Spinal cord (tissue), 10 donors: Measurements from ENCODE around the gene ABCA10. TPM values are rescaled to one million over a fixed set of nuclear protein-coding genes. Genes with fewer than 3 reads are reported as not detected.

Source experiments
- DNase-seq, 6 donors: peaks; one replicate each; pipeline versions ENCODE4 v3.0.0 to v3.0.0-alpha.2; 2013 to 2015; ENCODE audit warnings: low spot score in 6 of 6, low read depth in 4 of 6
- H3K27ac ChIP-seq: one replicate; pipeline ENCODE4 v1.5.1; 2013; ENCODE audit warnings: low read depth, low read length, control low read depth
- H3K27me3 ChIP-seq: one replicate; pipeline ENCODE4 v1.6.1; 2013; ENCODE audit warnings: low read length; ENCODE audit not compliant: control insufficient read depth, insufficient read depth
- H3K36me3 ChIP-seq: one replicate; pipeline ENCODE4 v1.6.1; 2013; ENCODE audit warnings: low read length; ENCODE audit not compliant: control insufficient read depth, insufficient read depth
- H3K4me1 ChIP-seq: one replicate; pipeline ENCODE4 v1.6.1; 2013; ENCODE audit warnings: low read length; ENCODE audit not compliant: control insufficient read depth, insufficient read depth
- H3K4me3 ChIP-seq: one replicate; pipeline ENCODE4 v1.5.1; 2013; ENCODE audit warnings: low read depth, low read length, control low read depth
- H3K9me3 ChIP-seq: one replicate; pipeline ENCODE4 v1.6.1; 2013; ENCODE audit warnings: low read length; ENCODE audit not compliant: control insufficient read depth, insufficient read depth
- WGBS: methylation state at CpG from one replicate; pipeline ENCODE4 v1.1.5; 2013; ENCODE audit warnings: missing lambda C conversion rate; ENCODE audit not compliant: insufficient coverage; 5-methylcytosine and 5-hydroxymethylcytosine counted together
- polyA plus RNA-seq, 2 donors: library from polyadenylated mRNA; unstranded; fragments of 120-200 nt; gene quantifications; one replicate each; pipeline ENCODE4 v1.2.1, GENCODE V29; 2013; ENCODE audit not compliant: insufficient read length in 2 of 2
- total RNA-seq, 2 donors: library from RNA; depleted of rRNA in 1 of 2; stranded (reverse); fragments of 120-200 nt in 1 of 2; fragments of >200 nt in 1 of 2; gene quantifications; one replicate each; pipeline versions ENCODE4 v1.2.3 to v1.2.4, GENCODE V29; 2013 to 2014
- donor health status: healthy.

The ABCA10 gene
- total and polyA plus RNA-seq, 4 donors, result 2.7 to 21.4 (median 5.7) TPM

DNA sequence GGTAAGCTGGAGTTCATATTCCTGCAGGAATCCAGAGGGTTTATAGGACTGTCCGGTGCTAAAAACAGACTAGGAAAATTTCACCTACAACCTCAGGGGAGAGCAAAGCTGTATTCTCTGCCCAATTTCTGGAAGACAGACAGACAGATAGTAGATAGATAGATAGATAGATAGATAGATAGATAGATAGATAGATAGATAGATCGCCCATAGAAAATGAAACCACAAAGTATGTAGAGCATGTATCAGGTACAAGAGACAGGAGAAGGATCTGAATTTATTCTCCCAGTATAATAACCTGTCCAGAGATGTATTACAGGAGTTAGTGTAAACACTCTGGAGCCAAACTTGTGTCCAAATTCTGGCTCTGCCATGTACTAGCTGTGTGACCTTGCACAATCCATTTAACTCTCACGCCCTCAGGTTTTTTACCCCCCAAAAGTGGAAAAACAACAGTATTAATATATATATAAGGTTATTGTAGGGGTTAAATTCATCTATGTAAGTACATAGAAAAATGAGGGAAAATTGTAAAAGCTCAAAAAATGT, 84.9 kb downstream of the ABCA10 start:
- H3K9me3 ChIP-seq, result no peaks in the 10 kb centered on the region
- no peaks in the 10 kb centered on the region for H3K4me1 ChIP-seq
- no peaks in the 10 kb centered on the region for H3K36me3 ChIP-seq
- H3K4me3 ChIP-seq, result no peak overlapping the region
- WGBS, result no CpG with 5 or more reads among the region's 3 CpGs
- DNase-seq, result no peak
- H3K27ac ChIP-seq, result no peak overlapping the region
- H3K27me3 ChIP-seq, result no peaks in the 10 kb centered on the region

DNA sequence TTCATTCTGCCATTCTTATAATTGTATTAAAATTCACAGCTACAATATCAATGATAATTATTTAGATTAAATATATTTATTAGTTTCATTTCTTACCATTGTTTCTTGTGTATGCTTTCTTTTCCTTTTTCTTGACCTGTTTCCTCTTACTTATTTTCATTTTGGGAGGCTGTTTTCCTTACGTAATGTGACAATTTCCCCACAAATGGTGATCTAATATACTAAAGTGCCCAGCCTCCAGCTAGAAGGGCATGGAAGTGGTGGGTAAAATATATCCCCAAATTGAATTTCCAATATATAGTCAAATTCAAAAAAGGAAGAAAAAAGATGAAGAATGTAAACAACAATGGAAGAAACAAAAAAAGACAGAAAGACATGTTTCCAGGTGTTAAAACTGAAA, 85.5 kb downstream of the ABCA10 start:
- no CpG with 5 or more reads among the region's 1 CpG for WGBS
- Histone ChIP-seq H3K4me1 (no peaks in the 10 kb centered on the region), H3K27me3 (no peaks in the 10 kb centered on the region), H3K27ac (no peak overlapping the region), H3K36me3 (no peaks in the 10 kb centered on the region), H3K9me3 (no peaks in the 10 kb centered on the region), H3K4me3 (no peak overlapping the region)
- no peak for DNase-seq

DNA sequence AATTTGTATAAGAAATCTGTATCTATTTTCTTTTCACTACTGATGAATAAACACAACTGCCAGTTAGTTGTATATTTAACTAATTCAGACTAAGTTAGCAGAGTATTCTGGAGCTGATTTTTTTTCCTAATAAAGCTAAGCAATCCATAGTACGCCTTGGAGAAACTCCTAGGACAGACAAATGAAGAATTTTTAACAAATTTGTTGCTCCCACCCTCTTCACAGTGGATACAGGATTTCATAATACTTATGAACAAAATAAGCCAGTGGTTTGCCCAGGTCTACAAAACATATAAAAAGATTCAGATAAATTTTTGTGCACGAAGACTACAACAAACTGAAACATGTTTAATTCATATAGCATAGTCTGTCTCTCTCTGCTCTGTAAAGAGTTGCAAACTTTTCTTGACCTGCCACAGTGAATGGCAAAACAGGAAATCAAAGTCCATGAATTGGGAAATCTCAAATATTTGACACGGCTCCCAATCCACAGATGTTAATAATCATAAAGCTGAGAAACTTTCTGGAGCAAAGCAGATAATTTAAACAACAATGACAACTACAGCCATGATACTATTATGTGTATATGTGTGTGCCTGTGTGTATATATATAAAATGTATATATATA, 86.3 kb downstream of the ABCA10 start:
- WGBS, result no CpG with 5 or more reads among the region's 3 CpGs

DNA sequence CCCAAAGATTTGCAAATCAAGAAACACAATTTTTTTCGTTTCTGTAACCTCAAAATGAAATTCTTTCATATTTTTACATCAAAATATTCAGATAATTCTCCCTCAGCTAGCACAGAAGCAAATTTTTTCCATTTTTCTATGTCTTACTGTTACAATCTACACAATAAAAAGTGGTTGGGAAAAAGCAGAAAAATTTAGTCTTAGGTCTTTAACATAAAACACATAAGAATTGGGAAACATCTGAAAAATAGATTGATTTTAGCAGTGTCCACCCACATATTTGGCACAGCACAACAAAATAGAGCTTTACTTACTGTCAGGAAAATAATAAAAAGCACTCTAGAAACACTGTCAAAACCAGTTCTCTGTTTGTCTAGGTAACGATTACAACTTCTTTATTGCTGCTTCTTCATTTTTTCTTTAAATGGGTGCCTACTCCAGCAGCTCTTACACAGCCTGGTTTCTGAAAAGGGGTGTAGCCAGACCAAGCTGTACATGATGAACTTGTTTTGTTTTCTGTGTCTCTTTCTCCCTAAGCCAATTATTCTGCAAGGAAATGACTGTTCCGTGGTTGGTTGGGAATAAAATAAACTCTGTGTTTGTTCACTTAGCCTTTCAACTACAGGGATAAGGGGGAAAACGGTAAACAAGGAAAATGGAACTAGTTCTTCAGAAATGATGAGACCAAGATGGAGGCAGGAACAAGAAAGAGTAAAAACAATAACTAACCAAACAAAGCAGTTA, 87.0 kb downstream of the ABCA10 start, which contains the start of gene ABCA6:
TSS of gene ABCA6 (minus strand) at position 465 of the 744 bp plus-strand sequence. CDS start 1,192 bp downstream, outside the sequence.
- no peak within 1 kb of the TSS for H3K27ac ChIP-seq

More for the DNA sequence above, 86.3 kb downstream of the ABCA10 start:
- H3K9me3 ChIP-seq, result peaks cover 2% of the 10 kb centered on the region
- no peak overlapping the region for H3K27ac ChIP-seq
- no peak overlapping the region for H3K4me3 ChIP-seq
- H3K4me1 ChIP-seq, result no peaks in the 10 kb centered on the region
- no peaks in the 10 kb centered on the region for H3K27me3 ChIP-seq
- H3K36me3 ChIP-seq, result no peaks in the 10 kb centered on the region
- DNase-seq, result no peak

DNA sequence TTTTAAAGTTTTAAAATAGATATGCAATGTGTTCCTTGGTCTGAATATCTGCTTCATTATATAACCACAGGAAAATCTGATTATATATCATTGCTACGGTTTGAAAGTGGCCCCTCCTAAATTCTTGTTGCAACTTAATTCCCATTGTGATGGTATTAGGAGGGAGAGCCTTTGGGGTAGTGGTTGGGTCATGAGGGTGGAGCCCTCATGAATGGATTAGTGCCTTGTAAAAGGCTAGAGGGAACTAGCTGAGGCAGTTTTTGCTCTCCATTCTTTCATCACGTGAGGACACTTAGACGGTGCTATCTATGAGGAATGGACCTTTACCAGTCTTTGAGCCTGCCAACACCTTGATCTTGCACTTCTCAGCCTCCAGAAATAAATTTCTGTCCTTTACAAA, 94.5 kb downstream of the ABCA10 start:
- no peaks in the 10 kb centered on the region for H3K27me3 ChIP-seq

More for the DNA sequence above, 87.0 kb downstream of the ABCA10 start, which contains the start of gene ABCA6:
- Histone ChIP-seq H3K4me1 (no peaks in the 10 kb centered on the region), H3K27me3 (no peaks in the 10 kb centered on the region), H3K9me3 (peaks cover 2% of the 10 kb centered on the region), H3K36me3 (no peaks in the 10 kb centered on the region), H3K4me3 (no peak within 1 kb of the TSS)
- peak in 1 of 6 donors; percentile 7 for DNase-seq
- 100% methylated on average over 1 of the region's 4 CpGs for WGBS

DNA sequence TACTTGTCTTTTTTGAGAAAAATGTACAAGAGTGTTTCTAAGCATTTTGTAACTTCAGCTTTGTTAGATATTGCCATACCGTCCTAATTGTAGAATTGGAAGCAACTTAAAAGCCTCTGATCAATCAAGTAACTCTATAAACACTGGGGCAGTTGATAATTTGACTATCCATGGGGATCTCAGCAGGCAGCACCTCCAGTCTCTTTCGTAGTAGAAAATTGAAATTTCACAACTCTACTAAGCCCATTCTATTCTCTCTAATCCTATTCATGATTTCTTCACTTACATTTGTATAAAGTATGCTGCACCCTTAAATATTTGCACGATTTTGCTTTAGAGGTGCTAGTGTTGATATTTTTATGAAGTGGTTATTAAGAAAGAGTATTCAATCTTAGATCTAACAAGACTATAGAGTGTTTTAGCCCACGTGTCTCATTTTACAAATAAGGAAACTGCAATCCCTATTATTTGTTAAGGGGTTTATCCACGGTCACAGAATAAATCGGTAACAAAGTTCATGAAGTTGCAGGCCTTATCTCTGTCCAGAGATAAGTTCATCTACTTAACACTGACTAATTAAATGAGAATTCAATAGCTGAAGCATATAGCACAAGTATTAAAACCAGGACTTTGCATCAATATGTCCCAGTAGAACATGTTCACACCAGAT, 97.9 kb downstream of the ABCA10 start:
- DNase-seq, result no peak
- no CpG with 5 or more reads among the region's 6 CpGs for WGBS
- Histone ChIP-seq H3K4me1 (no peaks in the 10 kb centered on the region), H3K36me3 (no peaks in the 10 kb centered on the region), H3K9me3 (no peaks in the 10 kb centered on the region), H3K4me3 (no peak overlapping the region), H3K27ac (no peak overlapping the region), H3K27me3 (no peaks in the 10 kb centered on the region)

More for the DNA sequence above, 94.5 kb downstream of the ABCA10 start:
- no peaks in the 10 kb centered on the region for H3K36me3 ChIP-seq
- H3K4me1 ChIP-seq, result no peaks in the 10 kb centered on the region
- no peak overlapping the region for H3K27ac ChIP-seq
- no peak overlapping the region for H3K4me3 ChIP-seq
- 83% methylated on average over 2 of the region's 3 CpGs for WGBS
- DNase-seq, result no peak
- H3K9me3 ChIP-seq, result peaks cover 2% of the 10 kb centered on the region

DNA sequence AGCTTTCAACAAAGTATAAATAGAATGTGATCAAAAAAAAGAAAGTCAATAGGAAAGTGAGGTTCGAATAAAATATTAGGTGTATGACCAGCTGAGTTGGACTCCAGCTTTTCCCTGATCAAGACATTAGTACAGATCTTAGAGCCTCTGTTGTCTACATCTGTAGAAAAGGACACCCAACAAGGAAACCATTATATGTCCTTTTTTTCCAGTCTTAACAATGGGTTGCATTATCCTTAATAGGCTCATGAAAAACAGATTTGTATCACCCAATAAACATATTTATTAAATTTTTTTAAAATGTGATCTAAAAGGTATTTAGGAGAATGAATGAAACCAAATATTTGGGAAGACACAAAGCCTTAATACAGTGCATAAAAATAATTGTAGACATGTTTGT, 105.0 kb downstream of the ABCA10 start:
- Histone ChIP-seq H3K27me3 (no peaks in the 10 kb centered on the region), H3K4me1 (no peaks in the 10 kb centered on the region), H3K9me3 (no peaks in the 10 kb centered on the region), H3K4me3 (no peak overlapping the region), H3K27ac (no peak overlapping the region), H3K36me3 (no peaks in the 10 kb centered on the region)
- no peak for DNase-seq
- no CpG with 5 or more reads among the region's 1 CpG for WGBS

DNA sequence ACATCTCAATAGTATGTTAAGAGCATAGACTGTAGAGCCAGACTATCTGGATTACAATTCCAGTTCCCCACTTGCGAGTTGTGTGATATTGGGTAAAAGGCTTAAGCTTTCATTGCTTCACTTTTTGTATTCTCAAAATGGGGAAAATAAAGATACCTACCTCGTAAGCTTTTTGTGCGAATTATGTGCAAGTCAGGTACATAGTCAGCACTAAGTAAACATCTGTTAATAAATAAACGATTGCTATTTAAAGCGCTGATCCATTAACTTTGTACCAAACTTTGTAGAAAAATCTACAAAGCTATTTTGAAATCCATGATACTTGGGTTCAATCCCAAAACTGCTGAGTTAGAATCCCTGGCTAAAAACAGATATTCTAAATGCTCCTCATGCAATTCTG, 106.6 kb downstream of the ABCA10 start:
- no peaks in the 10 kb centered on the region for H3K36me3 ChIP-seq
- H3K9me3 ChIP-seq, result no peaks in the 10 kb centered on the region
- H3K4me3 ChIP-seq, result no peak overlapping the region
- no peaks in the 10 kb centered on the region for H3K4me1 ChIP-seq
- H3K27me3 ChIP-seq, result no peaks in the 10 kb centered on the region
- H3K27ac ChIP-seq, result no peak overlapping the region
- no CpG with 5 or more reads among the region's 5 CpGs for WGBS
- no peak for DNase-seq

DNA sequence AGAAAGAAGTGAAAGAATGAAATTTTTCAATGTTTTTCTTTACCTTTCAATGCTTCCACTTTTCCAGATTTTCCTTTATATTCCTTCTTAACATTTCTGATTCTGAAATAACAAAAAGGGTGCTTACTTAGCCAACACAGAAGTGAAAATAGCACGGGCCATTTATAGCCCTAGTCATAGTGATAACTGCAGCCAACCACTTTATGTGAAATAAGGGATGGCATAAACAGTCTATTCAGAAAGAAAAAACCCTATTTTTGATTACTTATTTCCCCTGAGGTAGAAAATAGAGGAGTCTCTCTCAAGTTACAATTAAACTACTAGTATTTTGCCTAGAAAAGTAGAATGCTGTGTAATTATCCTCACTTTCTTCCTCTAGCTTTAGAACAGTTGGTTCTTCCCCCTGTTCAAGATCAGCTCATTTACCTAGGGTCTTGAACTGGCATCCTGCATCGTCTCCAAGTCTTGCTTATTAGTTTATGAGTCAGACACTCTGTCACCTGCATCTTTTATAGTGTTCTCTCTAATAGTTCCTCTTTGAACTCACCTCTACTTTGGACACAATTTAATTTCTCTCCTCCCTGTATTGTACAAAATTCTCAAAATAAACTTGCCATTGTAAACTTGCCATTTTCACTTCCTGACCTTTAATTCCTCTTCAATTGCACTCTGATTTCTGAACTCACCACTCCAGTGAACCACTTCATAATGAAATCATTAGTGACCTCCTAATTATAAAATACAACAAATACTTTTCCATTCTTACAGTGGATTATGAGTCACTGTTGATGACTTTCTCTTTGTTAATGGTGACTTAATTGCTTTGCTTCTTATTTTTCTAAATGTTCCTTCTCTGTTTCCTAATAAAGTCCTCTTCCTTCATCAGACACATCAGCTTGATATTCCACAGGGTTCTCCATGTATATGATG, 110.5 kb downstream of the ABCA10 start:
- no peak overlapping the region for H3K27ac ChIP-seq
- H3K4me1 ChIP-seq, result no peaks in the 10 kb centered on the region
- H3K36me3 ChIP-seq, result no peaks in the 10 kb centered on the region
- peak in 1 of 6 donors; percentile 21 for DNase-seq
- H3K9me3 ChIP-seq, result no peaks in the 10 kb centered on the region
- WGBS, result 43% methylated on average over 1 of the region's 2 CpGs
- H3K27me3 ChIP-seq, result no peaks in the 10 kb centered on the region
- no peak overlapping the region for H3K4me3 ChIP-seq
